DMS53 treated with DMSO at 0.1 percent for 48 hours (cell line): ENCODE measurements around the gene RUNX1.

Experiments used
- DNase-seq: peaks from one replicate; lab custom pipeline; 2025; ENCODE audit not compliant: unreplicated experiment; lab: John Stamatoyannopoulos, UW

The RUNX1 gene

GRCh38 chr21:35048706-35049617, at the start of gene RUNX1:
RUNX1 (minus strand) TSS chr21:35049302.
- DNase-seq, result no peak

- DNase-seq, result no peak
Measured at GRCh38 chr21:35097525-35097924, 48.4 kb upstream of the RUNX1 start.

GRCh38 chr21:35096959-35097358, 47.9 kb upstream of the RUNX1 start:
- DNase-seq, result no peak

- no peak for DNase-seq
Measured at GRCh38 chr21:35095859-35096291, 46.8 kb upstream of the RUNX1 start.

GRCh38 chr21:35093514-35093913, 44.4 kb upstream of the RUNX1 start:
- no peak for DNase-seq

- DNase-seq, result peak; percentile 36
Measured at GRCh38 chr21:35091496-35091895, 42.4 kb upstream of the RUNX1 start.

GRCh38 chr21:35090403-35090802, 41.3 kb upstream of the RUNX1 start:
- no peak for DNase-seq

- DNase-seq, result no peak
Measured at GRCh38 chr21:35088319-35088771, 39.2 kb upstream of the RUNX1 start.

- no peak for DNase-seq
Measured at GRCh38 chr21:35086357-35086756, 37.3 kb upstream of the RUNX1 start.

- no peak for DNase-seq
Measured at GRCh38 chr21:35084869-35085268, 35.8 kb upstream of the RUNX1 start.

GRCh38 chr21:35083246-35083645, 34.1 kb upstream of the RUNX1 start:
- no peak for DNase-seq

- DNase-seq, result no peak
Measured at GRCh38 chr21:35081861-35082260, 32.8 kb upstream of the RUNX1 start.

GRCh38 chr21:35079181-35079580, 30.1 kb upstream of the RUNX1 start:
- DNase-seq, result no peak

GRCh38 chr21:35077975-35078374, 28.9 kb upstream of the RUNX1 start:
- DNase-seq, result no peak

- no peak for DNase-seq
Measured at GRCh38 chr21:35077466-35077865, 28.4 kb upstream of the RUNX1 start.

- no peak for DNase-seq
Measured at GRCh38 chr21:35075546-35075945, 26.4 kb upstream of the RUNX1 start.

GRCh38 chr21:35072960-35073359, 23.9 kb upstream of the RUNX1 start:
- DNase-seq, result no peak

- no peak for DNase-seq
Measured at GRCh38 chr21:35072557-35072956, 23.5 kb upstream of the RUNX1 start.

GRCh38 chr21:35071347-35071746, 22.2 kb upstream of the RUNX1 start:
- DNase-seq, result no peak

- no peak for DNase-seq
Measured at GRCh38 chr21:35070436-35070835, 21.3 kb upstream of the RUNX1 start.

- no peak for DNase-seq
Measured at GRCh38 chr21:35066824-35067223, 17.7 kb upstream of the RUNX1 start.

- DNase-seq, result no peak
Measured at GRCh38 chr21:35063428-35064172, 14.5 kb upstream of the RUNX1 start.
